GM23338 (cell line): ENCODE measurements around the gene EFR3B. TPM values are rescaled to one million over a fixed set of nuclear protein-coding genes. Genes with fewer than 3 reads are reported as not detected.
"Not testable (repeated sequence)": the region's sequence is repeated elsewhere in the genome, so short reads cannot be mapped to it uniquely, and the experiment has no call there.

Experiments
- ATAC-seq: fragments of 200-7000 bp; cut with Tn5 transposase; 3 replicates; pipeline ENCODE4 v1.9.1; 2020
- DNase-seq: peaks from one replicate; pipeline ENCODE4 v3.0.0-alpha.2; 2015; ENCODE audit warnings: low spot score
- H2AFZ ChIP-seq: fragments of 200-600 bp; sonication (generic); 2 replicates; pipeline ENCODE4 v1.8.0; 2016; ENCODE audit warnings: antibody characterized with exemption, mild to moderate bottlenecking, moderate library complexity
- H3F3A ChIP-seq: fragments of 200-600 bp; sonication (generic); replicated peaks from 2 replicates; pipeline ENCODE4 v1.8.0; 2017; ENCODE audit warnings: antibody characterized with exemption, mixed run types, low read depth
- H3K27ac ChIP-seq: fragments of 200-600 bp; sonication (generic); 2 replicates; pipeline ENCODE4 v1.6.1; 2016; ENCODE audit warnings: low read depth
- H3K27me3 ChIP-seq: fragments of 200-600 bp; sonication (generic); 2 replicates; pipeline ENCODE4 v1.8.0; 2016; ENCODE audit warnings: mild to moderate bottlenecking, mixed run types, moderate library complexity; ENCODE audit not compliant: insufficient read depth
- H3K36me3 ChIP-seq: fragments of 200-600 bp; sonication (generic); 2 replicates; pipeline ENCODE4 v1.8.0; 2016; ENCODE audit warnings: mild to moderate bottlenecking; ENCODE audit not compliant: insufficient read depth
- H3K4me1 ChIP-seq: fragments of 200-600 bp; sonication (generic); 2 replicates; pipeline ENCODE4 v1.8.0; 2016; ENCODE audit warnings: mild to moderate bottlenecking, moderate library complexity; ENCODE audit not compliant: insufficient read depth
- H3K4me2 ChIP-seq: fragments of 200-600 bp; sonication (generic); 2 replicates; pipeline ENCODE4 v1.7.1; 2017; ENCODE audit warnings: mixed run types
- H3K4me3 ChIP-seq: fragments of 200-600 bp; sonication (generic); 2 replicates; pipeline ENCODE4 v1.6.1; 2016; ENCODE audit warnings: mixed run types
- H3K79me2 ChIP-seq: fragments of 200-600 bp; sonication (generic); replicated peaks from 2 replicates; pipeline ENCODE4 v1.8.0; 2017; ENCODE audit warnings: mild to moderate bottlenecking; ENCODE audit not compliant: insufficient read depth
- H3K9me2 ChIP-seq: fragments of 200-600 bp; sonication (generic); 2 replicates; pipeline ENCODE4 v1.8.0; 2017; ENCODE audit not compliant: insufficient read depth
- H4K20me1 ChIP-seq: fragments of 200-600 bp; sonication (generic); replicated peaks from 2 replicates; pipeline ENCODE4 v1.8.0; 2017; ENCODE audit warnings: mild to moderate bottlenecking; ENCODE audit not compliant: insufficient read depth
- H3K27ac Mint-ChIP-seq: 2 replicates; pipeline ENCODE4 v1.8.0; 2020; ENCODE audit warnings: inconsistent platforms, mild to moderate bottlenecking, moderate library complexity, mixed read lengths
- H3K27me3 Mint-ChIP-seq: 3 replicates; pipeline ENCODE4 v1.8.0; 2022; ENCODE audit warnings: low read depth, mild to moderate bottlenecking, moderate library complexity, mixed read lengths, inconsistent platforms; ENCODE audit not compliant: insufficient read depth, poor library complexity
- H3K36me3 Mint-ChIP-seq: 3 replicates; pipeline ENCODE4 v1.8.0; 2021; ENCODE audit warnings: low read depth, mild to moderate bottlenecking, inconsistent platforms, moderate library complexity, mixed read lengths
- H3K4me1 Mint-ChIP-seq: 3 replicates; pipeline ENCODE4 v1.8.0; 2020; ENCODE audit warnings: mild to moderate bottlenecking, inconsistent platforms, mixed read lengths
- H3K4me3 Mint-ChIP-seq: 3 replicates; pipeline ENCODE4 v1.8.0; 2021; ENCODE audit warnings: moderate library complexity, mild to moderate bottlenecking, inconsistent platforms, mixed read lengths
- H3K9me3 Mint-ChIP-seq: 3 replicates; pipeline ENCODE4 v1.8.0; 2020; ENCODE audit warnings: moderate library complexity, mild to moderate bottlenecking, inconsistent platforms, mixed read lengths
- CREB1 ChIP-seq: fragments of 250-450 bp; sonication (Bioruptor Pico); IDR thresholded peaks from 2 replicates; pipeline ENCODE4 v1.5.0; 2020; ENCODE audit warnings: low read depth, mild to moderate bottlenecking, moderate library complexity
- EZH2phosphoT487 ChIP-seq: fragments of 200-600 bp; sonication (generic); IDR thresholded peaks from one replicate; pipeline ENCODE4 v1.8.1; 2018; ENCODE audit warnings: antibody characterized with exemption; ENCODE audit not compliant: unreplicated experiment
- JUNB ChIP-seq: IDR thresholded peaks from one replicate; pipeline ENCODE4 v1.6.1; 2016; ENCODE audit warnings: antibody characterized with exemption; ENCODE audit not compliant: unreplicated experiment
- POLR2AphosphoS5 ChIP-seq: IDR thresholded peaks from 2 replicates; pipeline ENCODE4 v1.6.1; 2016; ENCODE audit warnings: antibody characterized with exemption, low read depth
- STAT1 ChIP-seq: IDR thresholded peaks from one replicate; pipeline ENCODE4 v1.6.1; 2016; ENCODE audit warnings: antibody characterized with exemption; ENCODE audit not compliant: unreplicated experiment
- ZNF114 ChIP-seq: fragments of 250-450 bp; sonication (Bioruptor Pico); IDR thresholded peaks from 2 replicates; pipeline ENCODE4 v1.5.0; 2020; ENCODE audit warnings: mild to moderate bottlenecking, moderate library complexity
- ZNF331 ChIP-seq: fragments of 250-450 bp; sonication (Bioruptor Pico); IDR thresholded peaks from 2 replicates; pipeline ENCODE4 v1.5.0; 2020; ENCODE audit warnings: low read depth, mild to moderate bottlenecking, moderate library complexity
- ZNF462 ChIP-seq: fragments of 250-450 bp; sonication (Bioruptor Pico); IDR thresholded peaks from 2 replicates; pipeline ENCODE4 v1.5.0; 2020; ENCODE audit warnings: mild to moderate bottlenecking, moderate library complexity
- polyA plus RNA-seq: library from polyadenylated mRNA; unstranded; fragments of >200 nt; fragmentation: Nextera tagmentation; extraction: Ambion mirVana; gene quantifications from 2 replicates; pipeline ENCODE4 v1.2.1, GENCODE V29; 2016
- total RNA-seq: library from RNA; depleted of rRNA; stranded (reverse); fragments of >200 nt; shearing (Covaris generic); gene quantifications from 2 replicates; pipeline ENCODE4 v1.2.3, GENCODE V29; 2014
- TF ChIP-seq, protein P1 (sequence below): IDR thresholded peaks from 2 replicates; pipeline ENCODE4 v1.6.1; 2016; ENCODE audit warnings: antibody characterized with exemption

The EFR3B gene
- total and polyA plus RNA-seq, 2 experiments from 2014 or later = 3.3 to 10.7 TPM

DNA sequence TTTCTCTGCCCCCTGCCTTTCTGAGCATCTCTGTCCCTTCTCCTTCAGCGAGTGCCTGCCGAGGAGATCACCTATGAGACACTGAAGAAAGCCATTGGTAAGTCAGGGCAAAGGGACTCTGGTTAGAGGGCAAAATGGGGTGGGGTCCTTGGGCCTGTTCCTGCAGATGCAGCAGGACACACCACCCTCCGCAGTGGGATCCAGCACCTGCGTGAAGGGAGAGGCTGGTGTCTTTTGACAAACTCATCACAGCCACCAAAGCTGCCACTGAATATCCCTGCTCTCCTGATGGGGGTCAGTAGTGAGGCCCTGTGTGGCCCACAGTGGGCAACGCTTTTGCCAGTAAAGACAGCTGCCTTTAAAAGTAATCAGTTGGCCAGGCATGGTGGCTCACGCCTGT, 107.8 kb downstream of the EFR3B start:
- H3K79me2 ChIP-seq = no peaks in the 10 kb centered on the region
- H3K4me3 ChIP-seq = no peak overlapping the region
- Mint-ChIP-seq H3K27me3 (peaks cover 11% of the 10 kb centered on the region), H3K27ac (no peak overlapping the region), H3K36me3 (peaks cover 2% of the 10 kb centered on the region; the same call in 2 of the 3 replicates), H3K4me1 (no peaks in the 10 kb centered on the region), H3K9me3 (no peaks in the 10 kb centered on the region), H3K4me3 (no peak overlapping the region)
- H4K20me1 ChIP-seq = no peaks in the 10 kb centered on the region
- no peak for ATAC-seq
- H3K27ac ChIP-seq = no peak overlapping the region
- H3F3A ChIP-seq = no peaks in the 10 kb centered on the region
- TF ChIP-seq JUNB (no peak), STAT1 (no peak)
- no peaks in the 10 kb centered on the region for H3K9me2 ChIP-seq
- H2AFZ ChIP-seq = no peak overlapping the region
- no peaks in the 10 kb centered on the region for H3K4me1 ChIP-seq
- DNase-seq = no peak
- H3K36me3 ChIP-seq = no peaks in the 10 kb centered on the region
- H3K27me3 ChIP-seq = no peaks in the 10 kb centered on the region
- no peak overlapping the region for H3K4me2 ChIP-seq

DNA sequence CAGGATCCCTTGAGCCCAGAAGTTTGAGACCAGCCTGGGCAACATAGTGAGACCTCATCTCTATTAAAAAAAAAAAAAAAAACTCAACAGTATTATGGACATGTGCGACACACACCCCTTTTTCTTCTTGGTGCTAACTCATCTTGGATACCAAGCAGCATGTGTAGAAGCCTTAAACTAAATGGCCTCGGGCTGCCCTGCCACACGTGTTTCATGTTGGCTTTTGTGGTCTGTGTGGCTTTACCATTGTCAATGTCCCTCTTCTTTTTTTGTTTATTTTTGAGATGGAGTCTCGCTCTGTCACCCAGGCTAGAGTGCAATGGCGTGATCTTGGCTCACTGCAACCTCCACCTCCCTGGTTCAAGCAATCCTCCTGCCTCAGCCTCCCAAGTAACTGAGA, 109.1 kb downstream of the EFR3B start:
- H3K27me3 ChIP-seq, H3K9me2 ChIP-seq, H3F3A ChIP-seq, ATAC-seq, H3K4me3 ChIP-seq, H3K79me2 ChIP-seq, H3K27ac Mint-ChIP-seq, H3K4me1 Mint-ChIP-seq, H3K4me1 ChIP-seq, H3K36me3 Mint-ChIP-seq, H3K27ac ChIP-seq, H3K4me3 Mint-ChIP-seq, H3K36me3 ChIP-seq, H3K4me2 ChIP-seq, H3K9me3 Mint-ChIP-seq, H4K20me1 ChIP-seq, DNase-seq, H2AFZ ChIP-seq: not testable (repeated sequence)
- peaks cover 12% of the 10 kb centered on the region for H3K27me3 Mint-ChIP-seq

- H3K4me1 ChIP-seq = no peaks in the 10 kb centered on the region
- H3K9me3 Mint-ChIP-seq = no peaks in the 10 kb centered on the region
- H4K20me1 ChIP-seq = no peaks in the 10 kb centered on the region
- TF ChIP-seq JUNB (no peak), EZH2phosphoT487 (no peak), ZNF462 (CRISPR knock-in tag) (no peak), ZNF331 (CRISPR knock-in tag) (no peak), POLR2AphosphoS5 (no peak), ZNF114 (no peak), CREB1 (CRISPR knock-in tag) (no peak)
- TF ChIP-seq, protein P1, sequence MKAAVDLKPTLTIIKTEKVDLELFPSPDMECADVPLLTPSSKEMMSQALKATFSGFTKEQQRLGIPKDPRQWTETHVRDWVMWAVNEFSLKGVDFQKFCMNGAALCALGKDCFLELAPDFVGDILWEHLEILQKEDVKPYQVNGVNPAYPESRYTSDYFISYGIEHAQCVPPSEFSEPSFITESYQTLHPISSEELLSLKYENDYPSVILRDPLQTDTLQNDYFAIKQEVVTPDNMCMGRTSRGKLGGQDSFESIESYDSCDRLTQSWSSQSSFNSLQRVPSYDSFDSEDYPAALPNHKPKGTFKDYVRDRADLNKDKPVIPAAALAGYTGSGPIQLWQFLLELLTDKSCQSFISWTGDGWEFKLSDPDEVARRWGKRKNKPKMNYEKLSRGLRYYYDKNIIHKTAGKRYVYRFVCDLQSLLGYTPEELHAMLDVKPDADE = no peak
- H3K36me3 ChIP-seq = no peaks in the 10 kb centered on the region
- no peak overlapping the region for H3K27ac ChIP-seq
- peaks cover 2% of the 10 kb centered on the region; the same call in 2 of the 3 replicates for H3K36me3 Mint-ChIP-seq
- DNase-seq (no peak), ATAC-seq (no peak)
- H3K27me3 Mint-ChIP-seq = peaks cover 12% of the 10 kb centered on the region
- H3K4me3 ChIP-seq = no peak overlapping the region
- no peaks in the 10 kb centered on the region for H3F3A ChIP-seq
- no peak overlapping the region for H2AFZ ChIP-seq
- H3K9me2 ChIP-seq = no peaks in the 10 kb centered on the region
- no peak overlapping the region for H3K4me3 Mint-ChIP-seq
- H3K79me2 ChIP-seq = no peaks in the 10 kb centered on the region
- no peak overlapping the region for H3K27ac Mint-ChIP-seq
- no peaks in the 10 kb centered on the region for H3K27me3 ChIP-seq
- H3K4me1 Mint-ChIP-seq = no peaks in the 10 kb centered on the region; the same call in 2 of the 3 replicates
- no peak overlapping the region for H3K4me2 ChIP-seq
Observed at GRCh38 chr2:25151718-25152117, 109.8 kb downstream of the EFR3B start.
